ENCODE results near the gene PFDN1.
"Not testable (repeated sequence)": the region's sequence is repeated elsewhere in the genome, so short reads cannot be mapped to it uniquely, and the experiment has no call there.

PFDN1 gene

GRCh38 chr5:140214831-140215230, 88.1 kb downstream of the PFDN1 start:
- no peak for DNase-seq (ENCODE audit: low spot score)

GRCh38 chr5:140213370-140213983, 89.4 kb downstream of the PFDN1 start:
- DNase-seq (ENCODE audit: low spot score), result no peak

GRCh38 chr5:140208065-140208464, 94.8 kb downstream of the PFDN1 start:
- no peak for DNase-seq (ENCODE audit: low spot score)

- DNase-seq (ENCODE audit: low spot score), result no peak
Measured at GRCh38 chr5:140207250-140207964, 95.5 kb downstream of the PFDN1 start.

GRCh38 chr5:140205952-140206351, 96.9 kb downstream of the PFDN1 start:
- no peak for DNase-seq (ENCODE audit: low spot score)

- no peak for DNase-seq (ENCODE audit: low spot score)
Measured at GRCh38 chr5:140205216-140205615, 97.7 kb downstream of the PFDN1 start.

GRCh38 chr5:140202610-140203009, 100.3 kb downstream of the PFDN1 start:
- DNase-seq (ENCODE audit: low spot score), result no peak

GRCh38 chr5:140202078-140202477, 100.8 kb downstream of the PFDN1 start:
- DNase-seq (ENCODE audit: low spot score), result no peak

- DNase-seq (ENCODE audit: low spot score), result not testable (repeated sequence)
Measured at GRCh38 chr5:140198915-140199314, 104.0 kb downstream of the PFDN1 start.

GRCh38 chr5:140197023-140197422, 105.9 kb downstream of the PFDN1 start:
- DNase-seq (ENCODE audit: low spot score), result no peak

GRCh38 chr5:140196115-140196814, 106.6 kb downstream of the PFDN1 start:
- no peak for DNase-seq (ENCODE audit: low spot score)
